Calu3 (cell line): Measurements from ENCODE around the gene RYR3. TPM values are rescaled to one million over a fixed set of nuclear protein-coding genes. Genes with fewer than 3 reads are reported as not detected.

Source experiments
- BruUV-seq: library from RNA; stranded (reverse); fragments of 400-500 nt; replicated peaks from 2 replicates; lab custom pipeline; 2021; lab: Mats Ljungman, UMichigan
- CTCF ChIA-PET: fragments of 300-600 bp; sonication (Branson Sonifier 250); formaldehyde crosslinking; loops from one replicate; lab custom pipeline; 2022; ENCODE audit warnings: antibody characterized with exemption; lab: Charles Lee
- DNase-seq: peaks from one replicate; pipeline ENCODE4 v3.0.0; 2022
- H3K27ac Mint-ChIP-seq: one replicate; pipeline ENCODE4 v1.8.0; 2022; ENCODE audit warnings: mixed read lengths; ENCODE audit not compliant: unreplicated experiment
- H3K27me3 Mint-ChIP-seq: one replicate; pipeline ENCODE4 v1.8.0; 2022; ENCODE audit warnings: mixed read lengths; ENCODE audit not compliant: unreplicated experiment
- H3K36me3 Mint-ChIP-seq: one replicate; pipeline ENCODE4 v1.8.0; 2022; ENCODE audit warnings: mild to moderate bottlenecking, moderate library complexity, mixed read lengths; ENCODE audit not compliant: insufficient read depth, unreplicated experiment
- H3K4me1 Mint-ChIP-seq: one replicate; pipeline ENCODE4 v1.8.0; 2022; ENCODE audit warnings: mild to moderate bottlenecking, low read depth, mixed read lengths; ENCODE audit not compliant: unreplicated experiment
- H3K4me3 Mint-ChIP-seq: one replicate; pipeline ENCODE4 v1.8.0; 2022; ENCODE audit warnings: mild to moderate bottlenecking, low read depth, moderate library complexity, mixed read lengths; ENCODE audit not compliant: unreplicated experiment
- H3K9me3 Mint-ChIP-seq: one replicate; pipeline ENCODE4 v1.8.0; 2022; ENCODE audit warnings: low read depth, mixed read lengths; ENCODE audit not compliant: unreplicated experiment
- CTCF ChIP-seq: fragments of 200-600 bp; IDR thresholded peaks from one replicate; pipeline ENCODE4 v1.8.0; 2022; ENCODE audit warnings: antibody characterized with exemption; ENCODE audit not compliant: unreplicated experiment
- intact Hi-C: fragments of 100-400 bp; cut with micrococcal nuclease; formaldehyde crosslinking; loops from one replicate; pipeline ENCODE4 v1.10.0; 2022; ENCODE audit not compliant: unreplicated experiment
- total RNA-seq: library from RNA; stranded (reverse); gene quantifications from 2 replicates; pipeline ENCODE4 v1.2.3, GENCODE V29; 2022

RYR3 gene
- total RNA-seq, 1 experiment from 2014 or later = not detected

GRCh38 chr15:33766389-33766788 is 455.6 kb downstream of the RYR3 start:
- no peak for TF ChIP-seq CTCF
- Mint-ChIP-seq H3K4me1 (no peaks in the 10 kb centered on the region), H3K27ac (no peak overlapping the region), H3K27me3 (peaks cover 4% of the 10 kb centered on the region), H3K4me3 (no peak overlapping the region), H3K9me3 (no peaks in the 10 kb centered on the region), H3K36me3 (no peaks in the 10 kb centered on the region)
- CTCF ChIA-PET = no interaction called here
- DNase-seq = no peak
- no TSS peak for BruUV-seq
- intact Hi-C loops = no loop called here

GRCh38 chr15:33768670-33769190 is 458.0 kb downstream of the RYR3 start:
- BruUV-seq = no TSS peak
- H3K27ac Mint-ChIP-seq = no peak overlapping the region

GRCh38 chr15:33773969-33774368 is 463.2 kb downstream of the RYR3 start:
- no peak overlapping the region for H3K27ac Mint-ChIP-seq
- no peak overlapping the region for H3K4me3 Mint-ChIP-seq
- CTCF ChIA-PET = no interaction called here
- no peak for DNase-seq
- peaks cover 14% of the 10 kb centered on the region for H3K27me3 Mint-ChIP-seq
- no peak for TF ChIP-seq CTCF
- H3K36me3 Mint-ChIP-seq = no peaks in the 10 kb centered on the region
- no TSS peak for BruUV-seq
- no peaks in the 10 kb centered on the region for H3K9me3 Mint-ChIP-seq
- no peaks in the 10 kb centered on the region for H3K4me1 Mint-ChIP-seq
- intact Hi-C loops = no loop called here

More at GRCh38 chr15:33768670-33769190, 458.0 kb downstream of the RYR3 start:
- Mint-ChIP-seq H3K9me3 (no peaks in the 10 kb centered on the region), H3K36me3 (no peaks in the 10 kb centered on the region), H3K4me3 (no peak overlapping the region), H3K4me1 (no peaks in the 10 kb centered on the region), H3K27me3 (no peaks in the 10 kb centered on the region)
- TF ChIP-seq CTCF = no peak
- intact Hi-C loops = no loop called here
- DNase-seq = no peak
- CTCF ChIA-PET = no interaction called here

- BruUV-seq = no TSS peak
- no peak for TF ChIP-seq CTCF
- intact Hi-C loops = no loop called here
- no peaks in the 10 kb centered on the region for H3K4me1 Mint-ChIP-seq
- CTCF ChIA-PET = no interaction called here
- DNase-seq = no peak
- H3K27ac Mint-ChIP-seq = no peak overlapping the region
- H3K36me3 Mint-ChIP-seq = no peaks in the 10 kb centered on the region
- no peaks in the 10 kb centered on the region for H3K9me3 Mint-ChIP-seq
- H3K4me3 Mint-ChIP-seq = no peak overlapping the region
- peaks cover 14% of the 10 kb centered on the region for H3K27me3 Mint-ChIP-seq
Observed at GRCh38 chr15:33778852-33779251, 468.1 kb downstream of the RYR3 start.
